ENCODE results near the gene DNAJC11.

- TF ChIP-seq CTCF (IDR thresholded peaks at IDR 0.05) = no peak
- TF ChIP-seq POLR2A (IDR thresholded peaks at IDR 0.05) = no peak
- no peak for TF ChIP-seq EP300 (IDR thresholded peaks at IDR 0.05)
These were observed 11.4 kb downstream of the DNAJC11 start for GRCh38 chr1:6690186-6690585.
